ENCODE data around the gene ADORA1. TPM values are rescaled to one million over a fixed set of nuclear protein-coding genes. Genes with fewer than 3 reads are reported as not detected.

ADORA1 gene
- polyA plus RNA-seq, 1 of the 3 experiments (the other 2 are of a cell fraction), result 4.8 TPM

- TF ChIP-seq ELF1 (IDR thresholded peaks at IDR 0.05) (no peak), FOXM1 (IDR thresholded peaks at IDR 0.05; ENCODE audit: low read depth) (no peak), PBX3 (IDR thresholded peaks at IDR 0.05) (no peak), CTCF (IDR thresholded peaks at IDR 0.05) (peak; percentile 76), RCOR1 (IDR thresholded peaks at IDR 0.05; ENCODE audit: low read length) (no peak), TAF1 (IDR thresholded peaks at IDR 0.05; ENCODE audit: borderline replicate concordance, low read depth, low read length) (no peak), RAD21 (IDR thresholded peaks at IDR 0.05; ENCODE audit: low read length) (peak; percentile 95), SMC3 (IDR thresholded peaks at IDR 0.05; ENCODE audit: low read depth, low read length) (peak; percentile 98), YY1 (IDR thresholded peaks at IDR 0.05; ENCODE audit: low read depth) (no peak), MEF2A (IDR thresholded peaks at IDR 0.05; ENCODE audit: borderline replicate concordance, low read depth) (no peak), EZH2phosphoT487 (IDR thresholded peaks at IDR 0.05; ENCODE audit: borderline replicate concordance, low read depth) (no peak), GATA2 (CRISPR knock-in tag; IDR thresholded peaks at IDR 0.05) (no peak), FOSL2 (IDR thresholded peaks at IDR 0.05; ENCODE audit: borderline replicate concordance, low read depth) (no peak)
- TF ChIP-seq, protein P1, sequence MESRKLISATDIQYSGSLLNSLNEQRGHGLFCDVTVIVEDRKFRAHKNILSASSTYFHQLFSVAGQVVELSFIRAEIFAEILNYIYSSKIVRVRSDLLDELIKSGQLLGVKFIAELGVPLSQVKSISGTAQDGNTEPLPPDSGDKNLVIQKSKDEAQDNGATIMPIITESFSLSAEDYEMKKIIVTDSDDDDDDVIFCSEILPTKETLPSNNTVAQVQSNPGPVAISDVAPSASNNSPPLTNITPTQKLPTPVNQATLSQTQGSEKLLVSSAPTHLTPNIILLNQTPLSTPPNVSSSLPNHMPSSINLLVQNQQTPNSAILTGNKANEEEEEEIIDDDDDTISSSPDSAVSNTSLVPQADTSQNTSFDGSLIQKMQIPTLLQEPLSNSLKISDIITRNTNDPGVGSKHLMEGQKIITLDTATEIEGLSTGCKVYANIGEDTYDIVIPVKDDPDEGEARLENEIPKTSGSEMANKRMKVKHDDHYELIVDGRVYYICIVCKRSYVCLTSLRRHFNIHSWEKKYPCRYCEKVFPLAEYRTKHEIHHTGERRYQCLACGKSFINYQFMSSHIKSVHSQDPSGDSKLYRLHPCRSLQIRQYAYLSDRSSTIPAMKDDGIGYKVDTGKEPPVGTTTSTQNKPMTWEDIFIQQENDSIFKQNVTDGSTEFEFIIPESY (IDR thresholded peaks at IDR 0.05; ENCODE audit: borderline replicate concordance, low read depth), result no peak
- H3K27me3 ChIP-seq (ENCODE audit: insufficient read depth), result peaks cover 11% of the 10 kb centered on the region
- 32% methylated on average over 28 of the region's 35 CpGs for WGBS (ENCODE audit: low lambda C conversion rate)
- POLR2A ChIA-PET, result interaction anchor here (0.7 to 1.7 kb wide), 2 partner anchors 52 to 98 kb away, joined by 3 to 12 read pairs; no protein-coding TSS in a partner anchor
- no peak overlapping the region for H3K4me2 ChIP-seq
- H3K27ac ChIP-seq (ENCODE audit: low read depth in 2 of 2, low read length in 1 of 2), result no peak overlapping the region
- H3K79me2 ChIP-seq (ENCODE audit: insufficient read depth), result no peaks in the 10 kb centered on the region
- no peaks in the 10 kb centered on the region for H3K36me3 ChIP-seq (replicated peaks in 1 of 2; ENCODE audit: control insufficient read depth in 1 of 2, insufficient read depth in 2 of 2, low read length in 1 of 2)
- no peak overlapping the region for H2AFZ ChIP-seq (ENCODE audit: low read depth)
- H3F3A ChIP-seq (replicated peaks; ENCODE audit: insufficient read depth), result no peaks in the 10 kb centered on the region
- H3K4me3 ChIP-seq (ENCODE audit: low read depth in 2 of 2, low read length in 1 of 2), result peak overlapping the region in 1 of 2 experiments; percentile 35; a peak in 1 of 4 replicates
- no peaks in the 10 kb centered on the region; a peak in 1 of 4 replicates for H3K4me1 ChIP-seq (ENCODE audit: control insufficient read depth in 1 of 2, insufficient read depth in 2 of 2, low read depth in 1 of 2, low read length in 1 of 2)
- CTCF ChIA-PET, result interaction anchor here (0.6 to 26.1 kb wide), 60 partner anchors 9 to 226 kb away, joined by 3 to 602 read pairs (median 6); partner anchors contain the start of genes ADORA1, CHI3L1, MYBPH and MYOG
- no peak overlapping the region for H3K9ac ChIP-seq
- DNase-seq, result peak; percentile 95
- H3K9me3 ChIP-seq, result no peaks in the 10 kb centered on the region
- no peaks in the 10 kb centered on the region for H4K20me1 ChIP-seq (ENCODE audit: insufficient read depth)
- no peaks in the 10 kb centered on the region for H3K9me2 ChIP-seq
Measured at GRCh38 chr1:203117611-203118575, 9.6 kb upstream of the ADORA1 start.

Measured in SK-N-SH (cell line).